Measurements from ENCODE around the gene PMS1.
A peak's percentile ranks its signal among the peaks of the same experiment; 100 is the strongest.
"Not testable (repeated sequence)": the region's sequence is repeated elsewhere in the genome, so short reads cannot be mapped to it uniquely, and the experiment has no call there.

The PMS1 gene

DNA sequence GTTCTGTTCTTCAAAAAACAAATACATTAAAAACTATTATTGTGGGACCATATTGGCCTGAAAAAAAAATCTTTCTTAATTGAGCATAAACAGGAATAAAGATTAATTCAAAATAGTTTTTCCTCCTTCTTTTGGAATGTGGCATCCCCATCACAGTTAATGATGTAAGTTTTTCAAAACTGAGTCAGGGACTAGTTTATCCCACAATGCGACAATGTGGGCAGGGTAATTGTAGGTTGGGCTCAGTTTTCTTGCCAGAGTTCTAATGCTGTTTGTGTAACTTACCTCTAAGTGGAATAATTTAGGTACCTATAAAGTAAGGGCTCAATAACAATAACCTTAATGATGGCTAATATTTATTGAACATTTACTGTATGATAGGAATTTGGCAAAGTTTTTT is 82.0 kb downstream of the PMS1 start:
- FAIRE-seq, result no peak

DNA sequence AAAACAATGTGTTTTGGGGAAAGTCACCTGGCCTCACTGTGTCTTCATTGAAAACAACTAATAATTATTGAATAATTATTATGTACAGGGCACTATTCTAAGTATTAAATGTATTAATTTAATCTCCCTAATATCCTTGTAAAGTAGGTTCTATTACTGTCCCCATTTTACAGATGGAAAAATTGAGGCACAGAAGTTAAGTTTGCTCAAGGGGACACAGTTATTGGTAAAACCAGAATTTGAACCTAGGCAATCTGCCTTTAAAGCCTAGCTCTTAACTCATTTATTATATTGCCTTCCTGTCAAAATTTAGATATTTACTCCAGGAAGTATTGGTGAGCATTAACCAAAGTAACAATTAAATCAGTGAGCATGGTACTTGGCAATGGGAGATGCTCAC is 84.6 kb downstream of the PMS1 start:
- FAIRE-seq, result no peak

DNA sequence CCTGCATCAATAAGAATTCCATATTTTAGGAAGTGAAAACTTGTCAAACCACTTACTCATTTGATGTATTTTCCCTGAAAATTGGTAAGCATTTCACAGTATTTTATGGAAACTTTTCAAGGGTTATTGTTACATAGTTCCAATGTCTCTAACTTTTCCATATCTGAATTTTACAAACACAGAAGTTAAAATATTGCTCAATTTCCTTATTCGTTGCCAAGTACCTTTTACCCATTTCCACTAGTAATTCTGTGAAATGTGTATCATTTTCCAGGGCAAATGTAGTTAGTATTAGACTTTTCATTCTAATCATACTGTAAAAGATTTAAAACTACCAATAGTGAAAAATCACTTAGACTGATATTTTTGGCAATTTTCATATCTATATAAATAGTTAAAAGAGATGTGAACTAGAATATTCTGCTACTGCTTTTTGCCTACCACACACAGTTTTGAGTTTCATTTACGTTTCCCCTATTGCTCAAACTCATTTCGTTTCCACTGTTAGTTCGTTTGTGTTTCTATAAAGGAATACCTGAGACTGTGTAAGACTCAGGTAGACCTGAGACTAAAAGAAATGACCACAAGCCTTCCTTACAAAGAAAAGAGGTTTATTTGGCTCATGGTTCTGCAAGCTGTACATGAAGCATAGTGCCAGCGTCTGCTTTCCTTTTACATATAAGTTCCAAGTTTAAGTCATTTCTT is 86.3 kb downstream of the PMS1 start:
- FAIRE-seq, result no peak

DNA sequence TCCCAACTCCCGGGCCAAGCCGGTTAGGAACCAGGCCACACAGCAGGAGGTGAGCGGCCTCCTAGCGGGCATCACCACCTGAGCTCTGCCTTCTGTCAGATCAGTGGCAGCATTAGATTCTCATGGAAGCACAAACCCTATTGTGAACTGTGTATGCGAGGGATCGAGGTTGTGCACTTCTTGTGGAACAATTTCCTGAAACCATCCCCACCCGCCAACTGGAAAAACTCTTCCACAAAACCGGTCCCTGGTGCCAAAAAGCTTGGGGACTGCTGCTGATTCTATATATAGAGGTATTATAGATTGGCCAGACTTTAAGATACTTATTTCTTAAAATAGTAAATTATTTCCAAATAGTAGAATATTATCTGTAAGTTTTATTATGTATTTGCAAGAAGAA is 89.4 kb downstream of the PMS1 start:
- FAIRE-seq, result no peak

DNA sequence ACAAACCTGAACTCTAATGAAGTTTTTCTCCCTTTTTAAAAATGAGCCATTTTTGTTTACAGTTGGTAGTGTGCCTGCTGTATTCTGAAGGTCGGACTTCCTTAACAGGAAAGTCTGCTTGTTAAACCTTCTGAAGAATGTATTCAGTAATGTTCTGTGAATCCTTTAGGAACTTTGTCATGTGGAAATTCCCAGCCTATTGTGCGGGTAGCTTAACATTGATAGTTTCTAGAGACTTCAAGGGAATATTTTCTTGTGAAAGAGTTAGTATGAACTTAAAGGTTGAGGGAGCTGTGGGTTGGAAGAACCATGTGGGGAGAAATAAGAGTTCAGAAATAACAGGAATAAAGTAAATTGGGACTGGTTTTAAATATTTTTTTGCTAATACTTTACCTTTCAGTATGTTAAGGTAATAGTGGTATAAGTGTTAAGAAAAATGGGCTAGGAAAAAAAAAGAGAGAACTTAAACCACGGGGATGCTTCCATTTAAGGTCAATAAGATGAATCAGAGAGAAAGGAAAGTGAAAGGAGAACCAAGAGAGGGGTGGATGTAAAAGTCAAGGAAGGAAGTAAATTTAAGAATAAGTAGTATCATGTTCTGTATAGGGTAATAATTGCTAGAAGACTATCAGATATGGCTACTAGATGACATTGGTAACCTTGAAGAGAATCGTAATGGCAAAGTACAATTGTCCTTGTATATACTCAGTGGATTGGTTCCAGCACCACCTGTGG is 90.5 kb downstream of the PMS1 start:
- no peak for FAIRE-seq

DNA sequence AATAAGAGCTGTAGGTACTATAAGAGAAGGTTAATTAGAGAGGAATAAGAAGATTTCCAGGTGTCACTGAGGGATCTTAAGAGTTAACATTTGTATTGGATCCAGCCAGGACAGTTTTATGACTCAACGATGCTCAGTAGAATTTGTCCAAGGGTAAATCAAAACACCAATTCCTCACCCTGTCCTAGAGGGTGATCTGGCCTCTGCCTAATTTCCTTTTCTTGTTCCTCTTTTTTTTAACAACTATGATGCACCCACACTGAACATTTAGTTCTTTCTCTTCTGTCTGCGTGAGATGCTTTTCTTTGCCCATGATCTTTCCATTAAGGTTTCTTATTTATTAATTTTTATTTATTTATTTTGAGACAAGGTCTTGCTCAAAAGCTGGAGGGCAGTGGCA is 92.0 kb downstream of the PMS1 start:
- no peak for FAIRE-seq

DNA sequence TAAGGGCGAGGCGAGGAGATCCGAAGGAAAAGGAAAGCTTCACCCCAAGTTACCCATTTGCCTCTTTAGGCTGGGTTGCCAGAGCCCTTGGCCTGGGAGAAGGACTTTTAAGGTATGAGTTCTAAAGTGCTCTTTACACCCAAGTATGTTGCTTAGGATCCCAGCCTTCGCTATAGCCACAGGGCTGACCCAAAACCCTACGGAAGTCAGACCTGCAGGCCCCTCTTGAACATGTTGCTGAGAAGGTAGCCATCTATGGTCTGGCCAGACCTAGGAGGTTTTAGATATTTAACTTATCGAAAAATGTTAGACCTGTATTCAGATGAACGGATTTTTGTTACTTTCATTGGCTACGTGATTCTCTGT is 95.4 kb downstream of the PMS1 start:
- FAIRE-seq, result no peak

DNA sequence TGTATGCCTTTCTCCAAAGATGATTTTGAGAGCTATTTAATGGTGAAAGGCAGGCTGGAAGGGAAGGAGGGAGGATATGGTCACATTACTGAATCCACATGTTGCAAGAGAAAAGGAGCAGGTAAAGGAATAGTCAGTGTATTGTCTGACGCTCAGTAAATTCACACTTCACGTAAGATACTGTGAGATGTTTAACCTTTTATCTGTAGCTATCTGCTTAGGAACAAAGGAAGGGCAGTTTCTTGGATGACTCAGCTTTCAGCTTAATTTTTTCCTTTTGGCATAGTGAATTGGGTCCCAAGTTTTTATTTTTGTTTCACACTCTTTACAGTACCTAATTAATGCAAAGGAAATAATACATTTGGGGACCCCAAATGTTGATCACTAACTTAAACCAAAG is 96.2 kb downstream of the PMS1 start:
- no peak for FAIRE-seq

DNA sequence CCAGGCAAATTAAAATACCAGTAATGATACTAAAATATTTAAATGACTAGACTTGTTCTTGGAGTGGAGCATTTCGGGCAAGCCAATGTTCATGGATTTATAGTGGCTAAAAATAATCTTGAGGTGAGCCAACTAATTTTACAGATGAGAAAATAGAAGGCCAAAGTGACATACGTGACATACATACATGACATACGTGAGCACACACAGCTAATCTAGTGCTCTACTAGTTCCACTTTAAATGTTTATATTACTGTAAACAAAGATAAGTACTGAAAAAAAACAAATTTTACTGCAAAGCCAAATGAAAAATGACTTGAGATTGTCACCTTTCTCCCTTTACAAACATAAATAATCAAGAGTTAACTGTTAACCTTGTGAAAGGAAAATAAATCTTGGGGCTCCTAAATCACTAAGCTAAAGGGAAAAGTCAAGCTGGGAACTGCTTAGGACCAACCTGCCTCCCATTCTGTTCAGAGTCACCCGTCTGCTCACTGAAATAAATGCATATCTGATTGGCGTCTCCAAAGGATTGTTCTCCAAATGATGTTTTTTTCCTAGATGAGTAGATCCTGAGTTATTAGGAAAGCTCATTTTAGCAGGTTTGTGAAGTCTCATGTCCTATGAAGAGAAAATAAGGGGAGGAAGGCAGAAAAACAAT is 96.7 kb downstream of the PMS1 start:
- FAIRE-seq, result no peak

DNA sequence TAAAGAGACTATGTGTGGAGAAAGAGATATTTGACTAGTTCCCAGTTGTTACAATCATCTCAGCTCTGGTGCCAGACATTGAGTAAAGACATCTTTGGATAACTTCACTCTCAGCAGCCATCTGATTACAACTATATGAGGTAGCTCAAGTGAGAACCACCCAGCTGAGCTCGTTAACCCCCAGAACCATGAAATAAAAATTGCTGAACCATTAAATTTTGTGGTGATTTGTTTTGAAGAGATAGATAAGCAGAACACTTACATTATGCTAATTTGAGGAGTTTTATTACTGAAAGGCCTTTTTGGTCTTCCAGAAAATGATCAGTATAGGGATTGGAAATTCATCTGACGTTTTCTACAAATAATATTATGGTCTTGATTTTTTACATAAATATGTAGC is 101.1 kb downstream of the PMS1 start:
- no peak for FAIRE-seq

DNA sequence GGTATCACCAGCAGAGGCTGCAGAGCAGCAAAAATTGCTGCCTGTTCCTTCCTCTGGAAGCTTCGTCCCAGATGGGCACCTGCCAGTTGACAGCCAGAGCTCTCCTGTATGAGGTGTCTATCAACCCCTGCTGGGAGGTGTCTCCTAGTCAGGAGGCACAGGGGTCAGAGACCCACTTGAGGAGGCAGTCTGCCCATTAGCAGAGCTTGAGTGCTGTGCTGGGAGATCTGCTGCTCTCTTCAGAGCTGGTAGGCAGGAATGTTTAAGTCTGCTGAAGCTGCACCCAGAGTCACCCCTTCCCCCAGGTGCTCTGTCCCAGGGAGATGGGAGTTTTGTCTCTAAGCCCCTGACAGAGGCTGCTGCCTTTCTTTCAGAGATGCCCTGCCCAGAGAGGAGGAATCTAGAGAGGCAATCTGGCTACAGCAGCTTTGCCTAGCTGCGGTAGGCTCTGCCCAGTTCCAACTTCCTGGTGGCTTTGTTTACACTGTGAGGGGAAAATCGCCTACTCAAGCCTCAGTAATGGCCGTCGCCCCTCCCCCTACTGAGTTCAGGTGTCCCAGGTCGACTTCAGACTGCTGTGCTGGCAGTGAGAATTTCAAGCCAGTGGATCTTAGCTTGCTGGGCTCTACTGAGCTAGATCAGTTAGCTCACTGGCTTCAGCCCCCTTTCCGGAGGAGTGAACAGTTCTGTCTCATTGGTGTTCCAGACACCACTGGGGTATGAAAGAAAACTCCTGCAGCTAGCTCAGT is 108.5 kb downstream of the PMS1 start:
- FAIRE-seq, result not testable (repeated sequence)

DNA sequence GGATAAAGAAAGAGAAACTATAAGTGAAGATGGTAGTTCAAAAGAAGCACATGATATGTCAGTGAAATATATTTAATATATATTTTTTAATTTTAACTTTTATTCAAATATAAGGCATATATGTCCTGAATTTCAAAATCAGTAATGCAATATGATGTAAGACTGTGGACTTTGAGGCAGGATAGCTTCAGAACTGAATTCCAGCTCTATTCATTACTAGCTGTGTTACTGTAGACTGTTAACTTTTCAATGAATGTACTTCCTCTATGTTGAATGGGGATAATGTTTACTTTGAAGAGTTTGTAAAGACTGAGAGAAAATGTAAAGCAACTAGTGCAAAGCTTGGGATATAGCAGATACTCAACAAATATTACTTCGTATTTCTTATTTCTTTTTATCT is 112.6 kb downstream of the PMS1 start:
- FAIRE-seq, result no peak

DNA sequence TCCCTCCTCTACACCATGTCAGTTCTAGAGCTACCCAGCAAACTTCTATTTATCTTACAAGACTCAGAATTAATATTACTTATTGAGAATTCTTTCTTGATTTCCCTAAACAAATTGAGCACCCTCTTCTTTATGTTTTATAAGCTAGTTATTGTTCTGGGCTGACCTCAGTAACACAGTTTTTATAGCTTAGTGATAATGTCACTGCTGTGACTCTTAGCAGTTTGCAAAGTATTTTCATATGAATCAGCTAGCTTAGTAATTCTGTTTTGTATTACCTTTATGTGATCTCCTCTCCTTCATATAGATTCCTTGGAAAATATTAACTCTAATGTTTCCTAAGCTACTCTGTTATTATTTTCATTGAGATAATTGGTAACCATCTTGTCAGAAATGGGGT is 114.9 kb downstream of the PMS1 start:
- FAIRE-seq, result no peak

DNA sequence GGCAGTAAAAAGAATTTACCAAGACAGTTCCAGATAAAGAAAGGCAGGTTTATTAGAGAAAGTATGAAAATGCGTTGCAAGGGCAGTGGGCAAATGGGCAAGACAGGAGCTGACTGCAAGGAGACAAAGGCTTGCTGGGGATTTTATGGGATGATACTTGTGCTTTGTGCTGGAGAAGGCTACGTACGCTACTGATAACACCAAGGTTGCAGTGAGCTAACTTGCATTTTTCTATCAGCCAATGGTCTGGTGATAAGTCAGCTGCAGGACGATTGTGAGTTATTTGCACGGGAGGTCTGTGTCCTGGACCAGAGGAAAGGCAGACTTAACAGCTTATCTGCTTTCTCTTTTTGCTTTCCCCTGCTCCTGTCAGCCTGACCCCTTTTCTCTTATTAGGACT is 116.5 kb downstream of the PMS1 start:
- FAIRE-seq, result no peak

DNA sequence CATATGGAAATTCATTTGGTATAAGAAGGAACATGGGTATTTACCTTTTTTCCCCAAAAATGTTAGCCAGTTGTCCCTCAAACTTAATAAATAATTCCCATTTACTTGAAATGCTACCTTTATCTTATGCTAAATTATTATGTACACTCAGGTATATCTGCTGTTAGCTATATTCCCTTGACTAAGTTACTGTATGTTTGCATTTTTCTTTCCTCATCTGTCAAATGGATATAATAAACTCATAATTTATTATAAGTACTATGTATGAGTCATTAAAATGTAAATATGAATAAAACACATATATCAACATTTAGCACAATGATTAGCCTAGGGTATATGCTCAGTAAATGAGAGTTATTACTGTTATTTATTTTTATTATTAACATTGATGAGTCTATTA is 117.4 kb downstream of the PMS1 start:
- peak; percentile 58 for FAIRE-seq

DNA sequence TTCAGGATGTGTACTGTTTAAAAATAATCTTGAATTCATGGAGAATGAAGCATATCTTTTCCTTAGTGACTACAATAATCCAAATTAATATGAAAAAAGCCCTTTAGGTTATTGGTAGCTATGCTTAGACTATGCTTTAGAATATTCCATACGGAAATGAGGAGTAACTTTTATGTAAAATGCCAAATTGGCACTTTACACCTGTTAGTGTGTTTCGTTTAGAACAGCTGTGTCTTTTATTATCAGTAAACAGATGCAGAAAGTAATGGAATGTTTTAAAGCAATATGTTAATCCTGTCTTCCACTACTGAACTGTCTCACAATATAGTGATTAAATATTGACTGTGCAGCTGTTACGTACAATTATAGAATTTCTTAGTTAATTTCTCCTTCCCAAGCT is 129.6 kb downstream of the PMS1 start:
- FAIRE-seq, result no peak

DNA sequence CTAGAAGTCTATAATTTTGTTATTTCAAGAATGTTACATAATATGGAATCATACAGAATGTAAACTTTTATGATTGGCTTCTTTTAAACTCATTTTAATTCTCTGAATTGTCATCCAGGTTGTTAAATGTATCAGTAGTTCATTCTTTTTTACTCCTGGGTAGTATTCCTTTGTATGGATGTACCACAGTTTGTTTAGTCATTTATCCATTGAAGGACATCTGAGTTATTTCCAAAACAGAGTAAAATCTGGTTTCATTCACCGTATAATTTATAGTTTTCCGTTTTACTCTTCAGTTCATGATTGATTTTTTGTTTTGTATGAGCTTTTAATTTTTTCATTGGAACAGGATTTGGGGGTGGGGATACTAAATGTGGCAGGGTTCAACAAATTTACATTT is 132.4 kb downstream of the PMS1 start:
- FAIRE-seq, result no peak

All from colon (tissue), 2 donors.